ENCODE measurements around the gene INO80. TPM values are rescaled to one million over a fixed set of nuclear protein-coding genes. Genes with fewer than 3 reads are reported as not detected.

Gene INO80
- total RNA-seq, 2 experiments from 2014 or later = 31.7 to 35.1 TPM

- H3K4me3 ChIP-seq (ENCODE audit: low read depth, low read length, poor library complexity, severe bottlenecking) = no peak overlapping the region
These were observed 137.9 kb downstream of the INO80 start for GRCh38 chr15:40978141-40978540.

GRCh38 chr15:40976819-40977218, 139.3 kb downstream of the INO80 start:
- intact Hi-C loops (cut with micrococcal nuclease; ENCODE audit: unreplicated experiment) = no loop called here
- CTCF ChIA-PET (ENCODE audit: unreplicated experiment) = interaction anchor here (0.6 to 0.7 kb wide), 3 partner anchors 49 to 821 kb away, joined by 3 to 5 read pairs (median 4); no protein-coding TSS in a partner anchor
- Histone ChIP-seq H2AFZ (ENCODE audit: low read length) (no peak overlapping the region), H3K4me2 (ENCODE audit: low read length) (no peak overlapping the region), H3K9me3 (ENCODE audit: low read length) (no peaks in the 10 kb centered on the region), H3K79me2 (ENCODE audit: insufficient read depth, low read depth, low read length) (no peaks in the 10 kb centered on the region), H3K4me3 (ENCODE audit: low read depth, low read length, poor library complexity, severe bottlenecking) (no peak overlapping the region), H3K27ac (ENCODE audit: low read depth, low read length, poor library complexity, severe bottlenecking) (no peak overlapping the region), H3K9me2 (ENCODE audit: insufficient read depth, low read length) (no peaks in the 10 kb centered on the region), H3K36me3 (ENCODE audit: insufficient read depth, low read length) (peaks cover 62% of the 10 kb centered on the region), H3K4me1 (ENCODE audit: insufficient read depth, low read length, poor library complexity, severe bottlenecking) (no peaks in the 10 kb centered on the region), H4K20me1 (ENCODE audit: insufficient read depth, low read length) (no peaks in the 10 kb centered on the region)
- DNase-seq (ENCODE audit: low spot score) = no peak
- TF ChIP-seq CTCF (conservative IDR thresholded peaks at IDR 0.05; ENCODE audit: low read length) (no peak), EZH2phosphoT487 (IDR thresholded peaks at IDR 0.05; ENCODE audit: borderline replicate concordance, low read depth, low read length) (no peak)
- POLR2A ChIA-PET = interaction anchor here (0.6 to 1.2 kb wide), 2 partner anchors 17 to 101 kb away, joined by 3 to 4 read pairs; no protein-coding TSS in a partner anchor
- no TSS peak for BruUV-seq (replicated peaks)

More at GRCh38 chr15:40978141-40978540, 137.9 kb downstream of the INO80 start:
- no peak for DNase-seq (ENCODE audit: low spot score)
- Histone ChIP-seq H3K9me2 (ENCODE audit: insufficient read depth, low read length) (no peaks in the 10 kb centered on the region), H3K9me3 (ENCODE audit: low read length) (no peaks in the 10 kb centered on the region), H2AFZ (ENCODE audit: low read length) (no peak overlapping the region), H3K36me3 (ENCODE audit: insufficient read depth, low read length) (peaks cover 76% of the 10 kb centered on the region), H4K20me1 (ENCODE audit: insufficient read depth, low read length) (no peaks in the 10 kb centered on the region), H3K4me1 (ENCODE audit: insufficient read depth, low read length, poor library complexity, severe bottlenecking) (no peaks in the 10 kb centered on the region), H3K79me2 (ENCODE audit: insufficient read depth, low read depth, low read length) (no peaks in the 10 kb centered on the region), H3K4me2 (ENCODE audit: low read length) (no peak overlapping the region), H3K27ac (ENCODE audit: low read depth, low read length, poor library complexity, severe bottlenecking) (no peak overlapping the region)
- TF ChIP-seq CTCF (conservative IDR thresholded peaks at IDR 0.05; ENCODE audit: low read length) (no peak), EZH2phosphoT487 (IDR thresholded peaks at IDR 0.05; ENCODE audit: borderline replicate concordance, low read depth, low read length) (no peak)
- BruUV-seq (replicated peaks) = no TSS peak
- ChIA-PET CTCF (ENCODE audit: unreplicated experiment) (no interaction called here), POLR2A (no interaction called here)
- intact Hi-C loops (cut with micrococcal nuclease; ENCODE audit: unreplicated experiment) = no loop called here

- Histone ChIP-seq H2AFZ (ENCODE audit: low read length) (no peak overlapping the region), H3K79me2 (ENCODE audit: insufficient read depth, low read depth, low read length) (no peaks in the 10 kb centered on the region), H3K36me3 (ENCODE audit: insufficient read depth, low read length) (peaks cover 43% of the 10 kb centered on the region), H3K9me3 (ENCODE audit: low read length) (no peaks in the 10 kb centered on the region), H3K27ac (ENCODE audit: low read depth, low read length, poor library complexity, severe bottlenecking) (no peak overlapping the region), H3K4me2 (ENCODE audit: low read length) (no peak overlapping the region), H4K20me1 (ENCODE audit: insufficient read depth, low read length) (no peaks in the 10 kb centered on the region), H3K4me3 (ENCODE audit: low read depth, low read length, poor library complexity, severe bottlenecking) (no peak overlapping the region), H3K9me2 (ENCODE audit: insufficient read depth, low read length) (no peaks in the 10 kb centered on the region), H3K4me1 (ENCODE audit: insufficient read depth, low read length, poor library complexity, severe bottlenecking) (no peaks in the 10 kb centered on the region)
- TF ChIP-seq CTCF (conservative IDR thresholded peaks at IDR 0.05; ENCODE audit: low read length) = no peak
- TF ChIP-seq EZH2phosphoT487 (IDR thresholded peaks at IDR 0.05; ENCODE audit: borderline replicate concordance, low read depth, low read length) = no peak
- ChIA-PET POLR2A (interaction anchor here (0.6 to 0.7 kb wide), 2 partner anchors 30 to 79 kb away, joined by 3 read pairs; no protein-coding TSS in a partner anchor), CTCF (ENCODE audit: unreplicated experiment) (interaction anchor here (0.7 kb wide), 1 partner anchor 18 kb away, joined by 3 read pairs; no protein-coding TSS in a partner anchor)
- no TSS peak for BruUV-seq (replicated peaks)
- DNase-seq (ENCODE audit: low spot score) = no peak
- intact Hi-C loops (cut with micrococcal nuclease; ENCODE audit: unreplicated experiment) = no loop called here
These were observed 141.2 kb downstream of the INO80 start for GRCh38 chr15:40974879-40975278.

All from OCI-LY7 (cell line).